Neural cell (in vitro differentiated cells): ENCODE data around the gene REC114.

ENCODE experiments used
- CTCF ChIP-seq: fragments of 450-650 bp; IDR thresholded peaks from 2 replicates; pipeline ENCODE4 v1.5.1; 2014; ENCODE audit warnings: antibody characterized with exemption, mild to moderate bottlenecking, moderate library complexity; ENCODE audit not compliant: poor library complexity, severe bottlenecking
- EZH2 ChIP-seq: fragments of 200-600, 300-800 bp; shearing (Covaris generic), sonication (generic); IDR thresholded peaks from 2 replicates; pipeline ENCODE4 v1.6.1; 2014; ENCODE audit warnings: antibody characterized with exemption, low read length, borderline replicate concordance, mild to moderate bottlenecking; ENCODE audit not compliant: insufficient read depth, poor library complexity, severe bottlenecking
- MXI1 ChIP-seq: fragments of 450-650 bp; conservative IDR thresholded peaks from 2 replicates; pipeline ENCODE4 v1.6.1; 2014; ENCODE audit warnings: antibody characterized with exemption, mild to moderate bottlenecking; ENCODE audit not compliant: poor library complexity, severe bottlenecking
- POLR2AphosphoS5 ChIP-seq: IDR thresholded peaks from 2 replicates; pipeline ENCODE4 v1.6.1; 2012
- SMC3 ChIP-seq: fragments of 450-650 bp; conservative IDR thresholded peaks from 2 replicates; pipeline ENCODE4 v1.6.1; 2014; ENCODE audit warnings: antibody characterized with exemption, mild to moderate bottlenecking, moderate library complexity; ENCODE audit not compliant: poor library complexity
- TAF1 ChIP-seq: IDR thresholded peaks from 2 replicates; pipeline ENCODE4 v1.6.1; 2012; ENCODE audit warnings: low read depth

- TF ChIP-seq TAF1 (no peak), CTCF (no peak), SMC3 (no peak), EZH2 (no peak), POLR2AphosphoS5 (no peak), MXI1 (no peak)
These were observed 146.8 kb downstream of the REC114 start for GRCh38 chr15:73589766-73590165.
